Vagina (tissue), 2 donors: ENCODE results near the gene NADK2.

Experiments
- POLR2A ChIP-seq, 2 donors: fragments of 450-650 bp; IDR thresholded peaks; one replicate each; pipeline ENCODE4 v1.6.1; 2017; ENCODE audit warnings: antibody characterized with exemption in 2 of 2, mild to moderate bottlenecking in 2 of 2, moderate library complexity in 2 of 2
- TF ChIP-seq, protein P1 (sequence below), 3 experiments: fragments of 450-650 bp in 2 of 3; fragments of 200-600 bp in 1 of 3; sonication (generic) in 1 of 3; IDR thresholded peaks; one replicate each; pipeline ENCODE4 v1.5.1; 2017 to 2019; ENCODE audit warnings: antibody characterized with exemption in 3 of 3, mild to moderate bottlenecking in 2 of 3, moderate library complexity in 2 of 3

- TF ChIP-seq POLR2A (IDR thresholded peaks at IDR 0.05), result no peak
- TF ChIP-seq, protein P1, sequence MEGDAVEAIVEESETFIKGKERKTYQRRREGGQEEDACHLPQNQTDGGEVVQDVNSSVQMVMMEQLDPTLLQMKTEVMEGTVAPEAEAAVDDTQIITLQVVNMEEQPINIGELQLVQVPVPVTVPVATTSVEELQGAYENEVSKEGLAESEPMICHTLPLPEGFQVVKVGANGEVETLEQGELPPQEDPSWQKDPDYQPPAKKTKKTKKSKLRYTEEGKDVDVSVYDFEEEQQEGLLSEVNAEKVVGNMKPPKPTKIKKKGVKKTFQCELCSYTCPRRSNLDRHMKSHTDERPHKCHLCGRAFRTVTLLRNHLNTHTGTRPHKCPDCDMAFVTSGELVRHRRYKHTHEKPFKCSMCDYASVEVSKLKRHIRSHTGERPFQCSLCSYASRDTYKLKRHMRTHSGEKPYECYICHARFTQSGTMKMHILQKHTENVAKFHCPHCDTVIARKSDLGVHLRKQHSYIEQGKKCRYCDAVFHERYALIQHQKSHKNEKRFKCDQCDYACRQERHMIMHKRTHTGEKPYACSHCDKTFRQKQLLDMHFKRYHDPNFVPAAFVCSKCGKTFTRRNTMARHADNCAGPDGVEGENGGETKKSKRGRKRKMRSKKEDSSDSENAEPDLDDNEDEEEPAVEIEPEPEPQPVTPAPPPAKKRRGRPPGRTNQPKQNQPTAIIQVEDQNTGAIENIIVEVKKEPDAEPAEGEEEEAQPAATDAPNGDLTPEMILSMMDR (IDR thresholded peaks at IDR 0.05), result no peak
Observed at GRCh38 chr5:36214436-36214835, 27.3 kb downstream of the NADK2 start.
